ENCODE measurements around the gene POU6F2. TPM values are rescaled to one million over a fixed set of nuclear protein-coding genes. Genes with fewer than 3 reads are reported as not detected.

Gene POU6F2
- total RNA-seq, 1 donor from 2014 or later: 9.2 TPM

DNA sequence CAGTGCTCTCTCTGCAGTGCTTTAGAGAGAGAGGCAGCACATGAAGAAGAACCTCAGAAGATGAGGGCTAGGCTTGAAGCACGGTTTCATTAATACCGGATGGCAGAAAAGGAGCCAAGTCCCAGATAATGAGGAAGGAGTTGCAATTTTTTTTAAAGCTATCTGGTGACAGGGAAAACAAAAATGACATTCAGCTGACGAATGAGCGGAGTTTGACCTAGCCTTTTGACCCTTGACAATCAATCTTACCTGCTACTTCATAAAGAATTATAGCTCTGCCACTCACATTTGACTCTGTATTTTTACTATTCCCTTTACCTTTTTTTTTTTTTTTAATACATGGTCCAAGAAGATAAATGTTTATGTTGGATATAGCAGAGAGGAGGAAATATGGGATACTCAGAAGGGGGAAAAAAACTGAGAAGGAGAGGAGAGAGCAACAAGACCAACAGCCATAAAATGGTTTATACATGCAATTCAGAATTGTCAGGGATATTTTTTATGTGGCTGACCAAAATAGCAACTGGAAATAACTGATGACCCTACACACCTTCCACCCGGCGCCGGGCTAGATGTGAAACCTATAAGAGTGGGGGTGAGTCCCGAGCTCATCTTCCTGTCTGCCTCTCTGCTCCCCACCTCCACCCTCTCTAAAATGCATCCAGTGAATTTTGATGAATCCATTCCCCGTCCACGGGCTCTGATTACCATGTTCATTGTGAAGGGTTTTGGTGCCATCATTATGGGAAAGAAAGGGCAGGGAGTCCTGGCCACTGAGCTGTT is 314.1 kb downstream of the POU6F2 start:
- no peaks in the 10 kb centered on the region for H3K9me3 Mint-ChIP-seq
- no peaks in the 10 kb centered on the region for H3K4me1 Mint-ChIP-seq

DNA sequence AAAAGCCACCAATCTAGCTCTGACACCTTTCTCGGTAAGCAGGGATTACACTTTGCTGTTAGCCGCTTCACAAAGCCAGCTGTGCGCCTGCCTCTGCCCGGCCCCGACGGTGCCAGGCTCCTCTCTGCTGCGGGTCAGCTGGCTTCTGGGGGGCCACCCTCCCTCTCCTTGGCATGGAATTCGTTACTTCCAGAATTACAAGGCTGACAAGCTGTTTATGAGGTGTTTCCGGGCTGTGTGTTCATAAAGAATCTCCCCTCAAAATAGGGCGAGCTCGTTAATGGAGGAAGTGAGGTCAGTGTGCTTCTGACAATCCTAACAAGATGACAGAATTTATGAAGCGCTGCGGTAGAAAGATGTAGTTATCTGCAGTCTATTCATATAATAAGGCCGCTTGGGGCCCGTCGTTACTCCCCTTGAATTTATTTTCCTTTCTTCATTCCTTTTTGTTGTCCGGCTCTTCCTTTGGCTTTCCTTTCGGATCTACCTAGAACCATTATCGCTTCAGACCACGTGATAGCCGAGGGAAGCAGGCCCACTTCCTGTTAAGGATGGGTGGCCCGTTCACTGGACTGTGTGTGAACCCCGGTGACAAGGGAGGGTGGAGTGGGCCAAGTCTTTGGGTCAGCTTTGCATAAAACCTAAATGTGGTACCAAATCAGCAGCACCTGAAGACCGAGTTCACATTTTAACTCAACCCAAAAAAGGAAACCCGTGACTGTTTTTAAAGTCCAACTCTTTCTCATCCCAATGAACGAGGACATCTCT is 315.5 kb downstream of the POU6F2 start:
- peaks cover 15% of the 10 kb centered on the region for H3K27me3 Mint-ChIP-seq (ENCODE audit: low read depth)
- TF ChIP-seq, protein P1, sequence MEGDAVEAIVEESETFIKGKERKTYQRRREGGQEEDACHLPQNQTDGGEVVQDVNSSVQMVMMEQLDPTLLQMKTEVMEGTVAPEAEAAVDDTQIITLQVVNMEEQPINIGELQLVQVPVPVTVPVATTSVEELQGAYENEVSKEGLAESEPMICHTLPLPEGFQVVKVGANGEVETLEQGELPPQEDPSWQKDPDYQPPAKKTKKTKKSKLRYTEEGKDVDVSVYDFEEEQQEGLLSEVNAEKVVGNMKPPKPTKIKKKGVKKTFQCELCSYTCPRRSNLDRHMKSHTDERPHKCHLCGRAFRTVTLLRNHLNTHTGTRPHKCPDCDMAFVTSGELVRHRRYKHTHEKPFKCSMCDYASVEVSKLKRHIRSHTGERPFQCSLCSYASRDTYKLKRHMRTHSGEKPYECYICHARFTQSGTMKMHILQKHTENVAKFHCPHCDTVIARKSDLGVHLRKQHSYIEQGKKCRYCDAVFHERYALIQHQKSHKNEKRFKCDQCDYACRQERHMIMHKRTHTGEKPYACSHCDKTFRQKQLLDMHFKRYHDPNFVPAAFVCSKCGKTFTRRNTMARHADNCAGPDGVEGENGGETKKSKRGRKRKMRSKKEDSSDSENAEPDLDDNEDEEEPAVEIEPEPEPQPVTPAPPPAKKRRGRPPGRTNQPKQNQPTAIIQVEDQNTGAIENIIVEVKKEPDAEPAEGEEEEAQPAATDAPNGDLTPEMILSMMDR (IDR thresholded peaks at IDR 0.05; ENCODE audit: unreplicated experiment): no peak
- peaks cover 5% of the 10 kb centered on the region for H3K9me3 Mint-ChIP-seq
- no peak overlapping the region for H3K27ac Mint-ChIP-seq
- no peaks in the 10 kb centered on the region for H3K4me1 Mint-ChIP-seq
- DNase-seq (ENCODE audit: low spot score in 2 of 2, unreplicated experiment in 2 of 2): no peak
- H3K4me3 Mint-ChIP-seq: no peak overlapping the region
- H3K36me3 Mint-ChIP-seq: no peaks in the 10 kb centered on the region

More for the DNA sequence above, 314.1 kb downstream of the POU6F2 start:
- DNase-seq (ENCODE audit: low spot score in 2 of 2, unreplicated experiment in 2 of 2): no peak
- Mint-ChIP-seq H3K27me3 (ENCODE audit: low read depth) (peaks cover 24% of the 10 kb centered on the region), H3K27ac (no peak overlapping the region), H3K4me3 (no peak overlapping the region), H3K36me3 (no peaks in the 10 kb centered on the region)
- TF ChIP-seq, protein P1 (IDR thresholded peaks at IDR 0.05; ENCODE audit: unreplicated experiment): no peak

DNA sequence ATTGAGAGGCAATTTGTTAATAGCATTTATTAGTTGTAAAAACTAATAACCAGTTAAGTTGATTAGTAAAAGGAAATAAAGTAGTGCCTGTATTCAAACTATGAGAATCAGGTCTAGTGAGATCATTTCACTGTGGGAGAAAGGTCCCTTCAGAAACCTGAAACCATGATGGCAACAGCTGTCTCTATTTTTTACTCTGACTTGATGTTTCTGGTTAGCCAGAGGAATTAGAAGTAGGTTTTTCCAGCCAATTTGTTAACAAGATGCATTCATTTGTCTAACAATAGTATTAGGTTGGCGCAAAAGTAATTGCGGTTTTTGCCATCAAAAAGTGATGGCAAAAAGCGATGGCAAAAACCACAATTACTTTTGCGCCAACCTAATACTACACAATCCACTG is 316.3 kb downstream of the POU6F2 start:
- Mint-ChIP-seq H3K36me3 (no peaks in the 10 kb centered on the region), H3K27ac (no peak overlapping the region), H3K4me1 (no peaks in the 10 kb centered on the region), H3K4me3 (no peak overlapping the region), H3K27me3 (ENCODE audit: low read depth) (peaks cover 7% of the 10 kb centered on the region), H3K9me3 (peaks cover 5% of the 10 kb centered on the region)
- no peak for DNase-seq (ENCODE audit: low spot score in 2 of 2, unreplicated experiment in 2 of 2)
- TF ChIP-seq, protein P1 (IDR thresholded peaks at IDR 0.05; ENCODE audit: unreplicated experiment): no peak

DNA sequence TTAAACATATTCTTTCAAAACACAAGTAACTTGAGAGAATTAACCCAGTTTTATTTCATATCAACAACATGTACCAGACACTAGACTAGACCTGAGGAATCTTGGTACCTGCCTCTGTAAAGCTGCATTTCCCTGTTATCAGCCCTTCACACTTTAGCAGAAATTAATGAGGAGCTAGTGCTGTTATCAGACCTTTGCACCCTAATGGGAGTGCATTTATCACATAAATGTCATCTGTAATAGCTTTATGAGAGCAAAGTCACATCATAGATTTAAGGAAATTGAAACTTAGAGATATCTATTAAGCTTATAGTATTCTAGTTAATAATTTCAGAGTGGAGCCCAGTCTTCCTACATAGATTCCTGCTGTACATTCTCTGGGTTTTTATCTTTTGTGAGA is 318.1 kb downstream of the POU6F2 start:
- Mint-ChIP-seq H3K27ac (no peak overlapping the region), H3K9me3 (peaks cover 5% of the 10 kb centered on the region), H3K27me3 (ENCODE audit: low read depth) (peaks cover 5% of the 10 kb centered on the region), H3K36me3 (no peaks in the 10 kb centered on the region), H3K4me3 (no peak overlapping the region), H3K4me1 (peaks cover 8% of the 10 kb centered on the region)
- TF ChIP-seq, protein P1 (IDR thresholded peaks at IDR 0.05; ENCODE audit: unreplicated experiment): no peak
- no peak for DNase-seq (ENCODE audit: low spot score in 2 of 2, unreplicated experiment in 2 of 2)

DNA sequence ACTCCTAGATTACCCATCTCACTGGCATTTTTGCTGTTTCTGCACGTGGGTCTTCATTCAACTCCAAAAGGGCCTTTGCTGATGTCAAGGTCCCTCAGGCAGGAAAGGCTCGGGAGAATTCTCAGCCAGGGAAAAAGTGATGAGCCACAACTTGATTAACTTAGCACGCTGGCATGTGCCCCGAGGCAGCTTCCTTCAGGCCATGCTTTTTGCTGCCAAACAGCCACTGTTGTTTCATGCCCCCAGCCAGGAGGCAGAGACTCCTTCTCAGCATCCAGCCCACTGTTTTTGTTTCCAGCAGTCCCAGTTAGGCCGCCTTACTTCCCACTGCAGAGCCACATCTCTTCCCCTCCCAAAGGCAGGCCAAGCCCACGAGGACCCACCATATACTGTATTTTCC is 322.0 kb downstream of the POU6F2 start:
- TF ChIP-seq, protein P1 (IDR thresholded peaks at IDR 0.05; ENCODE audit: unreplicated experiment): no peak
- H3K4me1 Mint-ChIP-seq: peaks cover 14% of the 10 kb centered on the region
- peaks cover 5% of the 10 kb centered on the region for H3K9me3 Mint-ChIP-seq
- DNase-seq (ENCODE audit: low spot score in 2 of 2, unreplicated experiment in 2 of 2): no peak
- H3K36me3 Mint-ChIP-seq: no peaks in the 10 kb centered on the region
- H3K4me3 Mint-ChIP-seq: no peak overlapping the region
- H3K27me3 Mint-ChIP-seq (ENCODE audit: low read depth): peaks cover 6% of the 10 kb centered on the region
- H3K27ac Mint-ChIP-seq: no peak overlapping the region

Measured in mesothelial cell of epicardium (in vitro differentiated cells).